ENCODE data around the gene S100A3. TPM values are rescaled to one million over a fixed set of nuclear protein-coding genes. Genes with fewer than 3 reads are reported as not detected.

S100A3 gene
- polyA plus RNA-seq, 1 donor (not counting 4 experiments of a cell fraction or from before 2014, with no cell fraction given), result 15.1 TPM

DNA sequence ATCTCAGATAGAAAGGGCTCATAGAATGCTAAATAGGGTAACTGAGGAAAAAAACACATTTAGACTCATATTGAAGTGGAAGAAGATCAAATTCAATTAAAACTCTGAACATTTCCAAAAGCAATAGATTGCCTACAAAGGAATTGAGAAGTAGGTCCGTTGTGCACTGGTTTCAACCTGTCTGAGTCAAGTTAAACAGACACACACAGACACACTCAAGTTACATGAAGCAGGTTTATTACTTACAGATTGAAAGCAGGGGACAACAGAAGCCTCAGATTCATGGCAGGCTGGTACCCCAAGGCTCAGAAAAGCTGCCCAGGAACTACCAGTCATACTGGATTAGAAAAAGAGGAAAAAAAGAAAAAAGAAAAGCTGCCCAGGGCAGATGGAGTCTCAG, 37.3 kb upstream of the S100A3 start:
- no peak for FAIRE-seq
- no peak overlapping the region for H3K4me3 ChIP-seq (ENCODE audit: control insufficient read depth in 2 of 3, extremely low read depth in 1 of 3, insufficient read depth in 2 of 3, low read depth in 1 of 3, low read length in 3 of 3)
- dilution Hi-C loops (cut with MboI; ENCODE audit: extremely low pct_ligation_motif_present, low sequenced_read_pairs), result no loop called here

DNA sequence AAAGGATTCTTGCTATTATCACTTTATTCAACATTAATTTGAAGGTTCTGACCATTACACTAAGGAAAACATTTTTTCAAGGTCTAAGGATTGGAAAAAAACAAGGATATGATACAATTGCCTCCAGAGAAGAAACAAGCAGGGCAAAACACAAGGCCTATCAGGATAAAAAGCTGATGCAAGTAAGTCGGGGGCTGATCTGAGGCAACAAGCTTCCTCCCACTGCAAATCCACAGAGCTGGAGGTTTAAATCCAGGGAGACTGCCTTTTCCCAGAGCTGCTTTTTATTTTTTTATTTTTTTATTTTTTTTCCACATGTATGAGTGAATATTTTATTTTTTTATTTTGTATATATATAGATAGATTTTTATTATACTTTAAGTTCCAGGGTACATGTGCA, 35.9 kb upstream of the S100A3 start:
- dilution Hi-C loops (cut with MboI; ENCODE audit: extremely low pct_ligation_motif_present, low sequenced_read_pairs), result no loop called here
- H3K27ac ChIP-seq (ENCODE audit: control insufficient read depth, insufficient read depth, low read length), result no peak overlapping the region
- FAIRE-seq, result no peak

More for the DNA sequence above, 37.3 kb upstream of the S100A3 start:
- TF ChIP-seq EZH2 (IDR thresholded peaks at IDR 0.05; ENCODE audit: low read length), result no peak
- TF ChIP-seq, protein P1, sequence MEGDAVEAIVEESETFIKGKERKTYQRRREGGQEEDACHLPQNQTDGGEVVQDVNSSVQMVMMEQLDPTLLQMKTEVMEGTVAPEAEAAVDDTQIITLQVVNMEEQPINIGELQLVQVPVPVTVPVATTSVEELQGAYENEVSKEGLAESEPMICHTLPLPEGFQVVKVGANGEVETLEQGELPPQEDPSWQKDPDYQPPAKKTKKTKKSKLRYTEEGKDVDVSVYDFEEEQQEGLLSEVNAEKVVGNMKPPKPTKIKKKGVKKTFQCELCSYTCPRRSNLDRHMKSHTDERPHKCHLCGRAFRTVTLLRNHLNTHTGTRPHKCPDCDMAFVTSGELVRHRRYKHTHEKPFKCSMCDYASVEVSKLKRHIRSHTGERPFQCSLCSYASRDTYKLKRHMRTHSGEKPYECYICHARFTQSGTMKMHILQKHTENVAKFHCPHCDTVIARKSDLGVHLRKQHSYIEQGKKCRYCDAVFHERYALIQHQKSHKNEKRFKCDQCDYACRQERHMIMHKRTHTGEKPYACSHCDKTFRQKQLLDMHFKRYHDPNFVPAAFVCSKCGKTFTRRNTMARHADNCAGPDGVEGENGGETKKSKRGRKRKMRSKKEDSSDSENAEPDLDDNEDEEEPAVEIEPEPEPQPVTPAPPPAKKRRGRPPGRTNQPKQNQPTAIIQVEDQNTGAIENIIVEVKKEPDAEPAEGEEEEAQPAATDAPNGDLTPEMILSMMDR (optimal IDR thresholded peaks at IDR 0.05 in 1 of 3, IDR thresholded peaks at IDR 0.05 in 1 of 3, conservative IDR thresholded peaks at IDR 0.05 in 1 of 3; ENCODE audit: extremely low read depth in 1 of 3, insufficient read depth in 2 of 3, low read length in 3 of 3), result no peak
- no peaks in the 10 kb centered on the region for H3K9me1 ChIP-seq (ENCODE audit: control insufficient read depth, extremely low read depth, insufficient read depth, low read length)
- H3K27me3 ChIP-seq (ENCODE audit: control insufficient read depth, extremely low read depth, insufficient read depth, low read length), result no peaks in the 10 kb centered on the region
- no peak for DNase-seq (ENCODE audit: low read depth, low spot score)
- H3K9me3 ChIP-seq (ENCODE audit: control insufficient read depth, low read depth, low read length), result no peaks in the 10 kb centered on the region
- H4K20me1 ChIP-seq (ENCODE audit: control insufficient read depth, extremely low read depth, insufficient read depth, low read length), result no peaks in the 10 kb centered on the region
- peaks cover 7% of the 10 kb centered on the region for H3K4me1 ChIP-seq (ENCODE audit: control insufficient read depth, extremely low read depth, insufficient read depth, low read length)
- H3K36me3 ChIP-seq (ENCODE audit: control insufficient read depth in 2 of 2, extremely low read depth in 1 of 2, insufficient read depth in 2 of 2, low read length in 2 of 2), result no peaks in the 10 kb centered on the region
- no peak overlapping the region for H3K27ac ChIP-seq (ENCODE audit: control insufficient read depth, insufficient read depth, low read length)
- H3K4me2 ChIP-seq (ENCODE audit: control insufficient read depth, extremely low read depth, insufficient read depth, low read depth, low read length), result no peak overlapping the region
- H3K79me2 ChIP-seq (ENCODE audit: control insufficient read depth, insufficient read depth, low read length), result no peaks in the 10 kb centered on the region
- H3K9ac ChIP-seq (ENCODE audit: control insufficient read depth, extremely low read depth, insufficient read depth, low read length), result no peak overlapping the region
- H2AFZ ChIP-seq (ENCODE audit: control insufficient read depth, low read length), result no peak overlapping the region

More for the DNA sequence above, 35.9 kb upstream of the S100A3 start:
- DNase-seq (ENCODE audit: low read depth, low spot score), result no peak
- TF ChIP-seq EZH2 (IDR thresholded peaks at IDR 0.05; ENCODE audit: low read length), result no peak
- TF ChIP-seq, protein P1 (optimal IDR thresholded peaks at IDR 0.05 in 1 of 3, IDR thresholded peaks at IDR 0.05 in 1 of 3, conservative IDR thresholded peaks at IDR 0.05 in 1 of 3; ENCODE audit: extremely low read depth in 1 of 3, insufficient read depth in 2 of 3, low read length in 3 of 3), result no peak
- Histone ChIP-seq H2AFZ (ENCODE audit: control insufficient read depth, low read length) (no peak overlapping the region), H3K4me2 (ENCODE audit: control insufficient read depth, extremely low read depth, insufficient read depth, low read depth, low read length) (no peak overlapping the region), H4K20me1 (ENCODE audit: control insufficient read depth, extremely low read depth, insufficient read depth, low read length) (no peaks in the 10 kb centered on the region), H3K9me1 (ENCODE audit: control insufficient read depth, extremely low read depth, insufficient read depth, low read length) (no peaks in the 10 kb centered on the region), H3K9me3 (ENCODE audit: control insufficient read depth, low read depth, low read length) (no peaks in the 10 kb centered on the region), H3K36me3 (ENCODE audit: control insufficient read depth in 2 of 2, extremely low read depth in 1 of 2, insufficient read depth in 2 of 2, low read length in 2 of 2) (no peaks in the 10 kb centered on the region), H3K79me2 (ENCODE audit: control insufficient read depth, insufficient read depth, low read length) (no peaks in the 10 kb centered on the region), H3K27me3 (ENCODE audit: control insufficient read depth, extremely low read depth, insufficient read depth, low read length) (no peaks in the 10 kb centered on the region), H3K4me3 (ENCODE audit: control insufficient read depth in 2 of 3, extremely low read depth in 1 of 3, insufficient read depth in 2 of 3, low read depth in 1 of 3, low read length in 3 of 3) (no peak overlapping the region), H3K9ac (ENCODE audit: control insufficient read depth, extremely low read depth, insufficient read depth, low read length) (no peak overlapping the region), H3K4me1 (ENCODE audit: control insufficient read depth, extremely low read depth, insufficient read depth, low read length) (peaks cover 7% of the 10 kb centered on the region)
